ENCODE data around the gene CHORDC1.
"Not testable (repeated sequence)": the region's sequence is repeated elsewhere in the genome, so short reads cannot be mapped to it uniquely, and the experiment has no call there.

Gene CHORDC1

GRCh38 chr11:90222459-90223247 is at the start of gene CHORDC1:
TSS of gene CHORDC1 (minus strand) at chr11:90223049. CDS start at chr11:90222954, 95 bp downstream.
- TF ChIP-seq ZNF274 (IDR thresholded peaks at IDR 0.05; ENCODE audit: low read depth, low read length), result no peak
- H3K4me3 ChIP-seq (ENCODE audit: low read length), result peak within 1 kb of the TSS; percentile 96

- TF ChIP-seq ZNF274 (IDR thresholded peaks at IDR 0.05; ENCODE audit: low read depth, low read length), result no peak
- no peak overlapping the region for H3K4me3 ChIP-seq (ENCODE audit: low read length)
Observed at GRCh38 chr11:90257158-90257525, 34.3 kb upstream of the CHORDC1 start.

GRCh38 chr11:90256404-90257157 is 33.7 kb upstream of the CHORDC1 start:
- no peak for TF ChIP-seq ZNF274 (IDR thresholded peaks at IDR 0.05; ENCODE audit: low read depth, low read length)

GRCh38 chr11:90254065-90254464 is 31.2 kb upstream of the CHORDC1 start:
- H3K4me3 ChIP-seq (ENCODE audit: low read length), result no peak overlapping the region
- no peak for TF ChIP-seq ZNF274 (IDR thresholded peaks at IDR 0.05; ENCODE audit: low read depth, low read length)

More at GRCh38 chr11:90256404-90257157, 33.7 kb upstream of the CHORDC1 start:
- H3K4me3 ChIP-seq (ENCODE audit: low read length), result no peak overlapping the region

GRCh38 chr11:90252053-90252452 is 29.2 kb upstream of the CHORDC1 start:
- H3K4me3 ChIP-seq (ENCODE audit: low read length), result no peak overlapping the region
- TF ChIP-seq ZNF274 (IDR thresholded peaks at IDR 0.05; ENCODE audit: low read depth, low read length), result no peak

GRCh38 chr11:90251599-90251998 is 28.8 kb upstream of the CHORDC1 start:
- TF ChIP-seq ZNF274 (IDR thresholded peaks at IDR 0.05; ENCODE audit: low read depth, low read length), result no peak

GRCh38 chr11:90250970-90251369 is 28.1 kb upstream of the CHORDC1 start:
- TF ChIP-seq ZNF274 (IDR thresholded peaks at IDR 0.05; ENCODE audit: low read depth, low read length), result no peak
- no peak overlapping the region for H3K4me3 ChIP-seq (ENCODE audit: low read length)

More at GRCh38 chr11:90251599-90251998, 28.8 kb upstream of the CHORDC1 start:
- H3K4me3 ChIP-seq (ENCODE audit: low read length), result no peak overlapping the region

GRCh38 chr11:90246468-90246867 is 23.6 kb upstream of the CHORDC1 start:
- no peak for TF ChIP-seq ZNF274 (IDR thresholded peaks at IDR 0.05; ENCODE audit: low read depth, low read length)
- no peak overlapping the region for H3K4me3 ChIP-seq (ENCODE audit: low read length)

- H3K4me3 ChIP-seq (ENCODE audit: low read length), result no peak overlapping the region
- TF ChIP-seq ZNF274 (IDR thresholded peaks at IDR 0.05; ENCODE audit: low read depth, low read length), result no peak
Observed at GRCh38 chr11:90243534-90243933, 20.7 kb upstream of the CHORDC1 start.

GRCh38 chr11:90242894-90243416 is 20.1 kb upstream of the CHORDC1 start:
- H3K4me3 ChIP-seq (ENCODE audit: low read length), result no peak overlapping the region
- no peak for TF ChIP-seq ZNF274 (IDR thresholded peaks at IDR 0.05; ENCODE audit: low read depth, low read length)

GRCh38 chr11:90241414-90241813 is 18.6 kb upstream of the CHORDC1 start:
- TF ChIP-seq ZNF274 (IDR thresholded peaks at IDR 0.05; ENCODE audit: low read depth, low read length), result no peak
- H3K4me3 ChIP-seq (ENCODE audit: low read length), result no peak overlapping the region

- H3K4me3 ChIP-seq (ENCODE audit: low read length), result not testable (repeated sequence)
Observed at GRCh38 chr11:90239967-90240636, 17.3 kb upstream of the CHORDC1 start.

GRCh38 chr11:90237004-90237403 is 14.2 kb upstream of the CHORDC1 start:
- no peak for TF ChIP-seq ZNF274 (IDR thresholded peaks at IDR 0.05; ENCODE audit: low read depth, low read length)

GRCh38 chr11:90235526-90235925 is 12.7 kb upstream of the CHORDC1 start:
- no peak overlapping the region for H3K4me3 ChIP-seq (ENCODE audit: low read length)
- no peak for TF ChIP-seq ZNF274 (IDR thresholded peaks at IDR 0.05; ENCODE audit: low read depth, low read length)

More at GRCh38 chr11:90237004-90237403, 14.2 kb upstream of the CHORDC1 start:
- H3K4me3 ChIP-seq (ENCODE audit: low read length), result no peak overlapping the region
